Fibroblast of the aortic adventitia (primary cell): ENCODE data around the gene TGFBR1. TPM values are rescaled to one million over a fixed set of nuclear protein-coding genes. Genes with fewer than 3 reads are reported as not detected.

ENCODE experiments used
- DNase-seq: peaks from one replicate; pipeline ENCODE4 v3.0.0-alpha.2; 2010; ENCODE audit warnings: low read depth
- H3K4me3 ChIP-seq: 2 replicates; pipeline ENCODE4 v1.5.1; 2011; ENCODE audit warnings: low read depth, mild to moderate bottlenecking, control low read depth, low read length, moderate library complexity
- small RNA-seq: library from RNA; depleted of rRNA; stranded (forward); fragments of <200 nt; gene quantifications from one replicate; pipeline ENCODE3, GENCODE V24; 2012
- total RNA-seq: library from RNA; depleted of rRNA; stranded (reverse); fragments of >200 nt; gene quantifications from 2 replicates; pipeline ENCODE4 v1.2.3, GENCODE V29; 2012; ENCODE audit warnings: low replicate concordance
- TF ChIP-seq, protein P1 (sequence below): IDR thresholded peaks from 2 replicates; pipeline ENCODE4 v1.5.1; 2011; ENCODE audit warnings: mild to moderate bottlenecking, low read length, control low read depth, inconsistent platforms; ENCODE audit not compliant: insufficient read depth

TGFBR1 gene
- total RNA-seq, 1 donor, result 28.8 TPM

GRCh38 chr9:99197987-99198386 lies 93.1 kb downstream of the TGFBR1 start:
- no peak overlapping the region for H3K4me3 ChIP-seq
- DNase-seq, result no peak
- TF ChIP-seq, protein P1, sequence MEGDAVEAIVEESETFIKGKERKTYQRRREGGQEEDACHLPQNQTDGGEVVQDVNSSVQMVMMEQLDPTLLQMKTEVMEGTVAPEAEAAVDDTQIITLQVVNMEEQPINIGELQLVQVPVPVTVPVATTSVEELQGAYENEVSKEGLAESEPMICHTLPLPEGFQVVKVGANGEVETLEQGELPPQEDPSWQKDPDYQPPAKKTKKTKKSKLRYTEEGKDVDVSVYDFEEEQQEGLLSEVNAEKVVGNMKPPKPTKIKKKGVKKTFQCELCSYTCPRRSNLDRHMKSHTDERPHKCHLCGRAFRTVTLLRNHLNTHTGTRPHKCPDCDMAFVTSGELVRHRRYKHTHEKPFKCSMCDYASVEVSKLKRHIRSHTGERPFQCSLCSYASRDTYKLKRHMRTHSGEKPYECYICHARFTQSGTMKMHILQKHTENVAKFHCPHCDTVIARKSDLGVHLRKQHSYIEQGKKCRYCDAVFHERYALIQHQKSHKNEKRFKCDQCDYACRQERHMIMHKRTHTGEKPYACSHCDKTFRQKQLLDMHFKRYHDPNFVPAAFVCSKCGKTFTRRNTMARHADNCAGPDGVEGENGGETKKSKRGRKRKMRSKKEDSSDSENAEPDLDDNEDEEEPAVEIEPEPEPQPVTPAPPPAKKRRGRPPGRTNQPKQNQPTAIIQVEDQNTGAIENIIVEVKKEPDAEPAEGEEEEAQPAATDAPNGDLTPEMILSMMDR, result no peak

DNA sequence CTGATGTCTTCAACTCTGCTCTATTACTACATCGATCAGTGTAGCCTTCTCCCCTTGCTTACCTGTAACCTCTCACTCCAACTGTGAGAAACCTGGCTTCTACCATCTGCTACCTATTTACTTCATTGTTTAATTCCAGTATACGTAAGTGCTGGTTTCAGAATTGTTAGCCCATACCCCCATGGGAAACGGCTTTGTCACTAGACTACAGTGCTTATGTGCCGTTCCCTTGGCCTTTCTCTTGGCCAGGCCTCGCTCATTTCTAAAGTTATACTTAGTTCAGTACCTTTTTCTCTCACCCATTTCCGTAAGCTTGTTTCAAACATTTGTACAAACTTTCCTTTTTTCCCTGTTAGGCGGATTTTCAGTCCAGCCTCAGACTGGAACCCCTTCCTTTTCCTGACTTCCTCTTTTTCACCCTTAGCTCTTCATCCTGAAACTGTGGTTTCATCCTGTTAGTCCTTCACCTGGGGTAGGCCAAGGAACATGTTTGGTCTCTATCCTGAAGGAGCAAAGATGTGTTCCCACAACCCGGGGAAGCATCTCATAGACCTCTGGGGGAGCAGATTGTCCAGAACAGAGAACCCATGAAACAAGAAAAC lies 95.1 kb downstream of the TGFBR1 start:
- TF ChIP-seq, protein P1, result no peak
- H3K4me3 ChIP-seq, result no peak overlapping the region
- DNase-seq, result no peak

DNA sequence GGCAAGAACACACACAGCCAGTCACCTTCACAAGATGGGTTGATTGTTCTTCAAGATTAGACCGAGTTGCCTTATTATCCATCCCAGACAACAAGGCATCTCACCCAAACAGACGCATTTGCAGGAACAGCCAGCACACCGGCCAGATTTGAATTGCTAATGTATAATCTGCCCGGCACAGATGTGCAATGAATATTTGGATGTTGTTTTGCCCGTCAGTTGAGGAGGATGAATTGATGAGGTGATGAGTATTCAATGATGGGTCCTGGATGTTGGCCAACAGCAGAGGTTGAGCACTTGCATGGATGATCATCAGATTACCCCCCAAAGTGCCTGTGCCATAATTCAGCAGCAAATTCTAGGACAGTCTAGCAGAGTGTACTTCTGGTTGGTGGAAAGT lies 96.7 kb downstream of the TGFBR1 start:
- TF ChIP-seq, protein P1, result no peak
- no peak for DNase-seq
- H3K4me3 ChIP-seq, result no peak overlapping the region

Small RNA genes lying within 50 kb of the gene (small RNA-seq; reads per million reads assigned to genes)
- gene RN7SL794P (not detected), gene RNA5SP290 (not detected)

Other genes starting within 250 kb of the TGFBR1 start
- gene COL15A1, start 161.2 kb upstream of the TGFBR1 start, total RNA-seq, result 25.1 and 25.3 TPM in 2 replicates
- 44.3 and 59.3 TPM in 2 replicates for gene ALG2, start 116.8 kb downstream of the TGFBR1 start, total RNA-seq
- gene SEC61B, start 117.2 kb downstream of the TGFBR1 start, total RNA-seq, result 20.3 and 155 TPM in 2 replicates